Measurements from ENCODE around the gene LTBP1.
"Not testable (repeated sequence)": the region's sequence is repeated elsewhere in the genome, so short reads cannot be mapped to it uniquely, and the experiment has no call there.

LTBP1 gene

GRCh38 chr2:33354981-33355380 lies 408.2 kb downstream of the LTBP1 start:
- intact Hi-C loops (cut with DNase I; ENCODE audit: low total_unique reads) = no loop called here
- DNase-seq = no peak
- TF ChIP-seq, protein P1, sequence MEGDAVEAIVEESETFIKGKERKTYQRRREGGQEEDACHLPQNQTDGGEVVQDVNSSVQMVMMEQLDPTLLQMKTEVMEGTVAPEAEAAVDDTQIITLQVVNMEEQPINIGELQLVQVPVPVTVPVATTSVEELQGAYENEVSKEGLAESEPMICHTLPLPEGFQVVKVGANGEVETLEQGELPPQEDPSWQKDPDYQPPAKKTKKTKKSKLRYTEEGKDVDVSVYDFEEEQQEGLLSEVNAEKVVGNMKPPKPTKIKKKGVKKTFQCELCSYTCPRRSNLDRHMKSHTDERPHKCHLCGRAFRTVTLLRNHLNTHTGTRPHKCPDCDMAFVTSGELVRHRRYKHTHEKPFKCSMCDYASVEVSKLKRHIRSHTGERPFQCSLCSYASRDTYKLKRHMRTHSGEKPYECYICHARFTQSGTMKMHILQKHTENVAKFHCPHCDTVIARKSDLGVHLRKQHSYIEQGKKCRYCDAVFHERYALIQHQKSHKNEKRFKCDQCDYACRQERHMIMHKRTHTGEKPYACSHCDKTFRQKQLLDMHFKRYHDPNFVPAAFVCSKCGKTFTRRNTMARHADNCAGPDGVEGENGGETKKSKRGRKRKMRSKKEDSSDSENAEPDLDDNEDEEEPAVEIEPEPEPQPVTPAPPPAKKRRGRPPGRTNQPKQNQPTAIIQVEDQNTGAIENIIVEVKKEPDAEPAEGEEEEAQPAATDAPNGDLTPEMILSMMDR (IDR thresholded peaks at IDR 0.05) = no peak
- Histone ChIP-seq H3K4me3 (no peak overlapping the region), H3K4me1 (peaks cover 0 to 4% (median 0%) of the 10 kb centered on the region in 4 donors), H3K9me3 (no peaks in the 10 kb centered on the region), H3K36me3 (peaks cover 54 to 66% (median 59%) of the 10 kb centered on the region in 3 donors), H3K27me3 (no peaks in the 10 kb centered on the region), H3K27ac (no peak overlapping the region)

- H3K36me3 ChIP-seq = peaks cover 21 to 41% (median 32%) of the 10 kb centered on the region in 3 donors
- no peaks in the 10 kb centered on the region for H3K9me3 ChIP-seq
- H3K27me3 ChIP-seq = no peaks in the 10 kb centered on the region
- peaks cover 0 to 22% (median 8%) of the 10 kb centered on the region in 4 donors for H3K4me1 ChIP-seq
- peak overlapping the region; percentile 38 to 47 for H3K27ac ChIP-seq
- H3K4me3 ChIP-seq = no peak overlapping the region
- no peak for DNase-seq
- TF ChIP-seq, protein P1 (IDR thresholded peaks at IDR 0.05) = no peak
- intact Hi-C loops (cut with DNase I; ENCODE audit: low total_unique reads) = no loop called here
Observed at GRCh38 chr2:33358878-33359277, 412.1 kb downstream of the LTBP1 start.

DNA sequence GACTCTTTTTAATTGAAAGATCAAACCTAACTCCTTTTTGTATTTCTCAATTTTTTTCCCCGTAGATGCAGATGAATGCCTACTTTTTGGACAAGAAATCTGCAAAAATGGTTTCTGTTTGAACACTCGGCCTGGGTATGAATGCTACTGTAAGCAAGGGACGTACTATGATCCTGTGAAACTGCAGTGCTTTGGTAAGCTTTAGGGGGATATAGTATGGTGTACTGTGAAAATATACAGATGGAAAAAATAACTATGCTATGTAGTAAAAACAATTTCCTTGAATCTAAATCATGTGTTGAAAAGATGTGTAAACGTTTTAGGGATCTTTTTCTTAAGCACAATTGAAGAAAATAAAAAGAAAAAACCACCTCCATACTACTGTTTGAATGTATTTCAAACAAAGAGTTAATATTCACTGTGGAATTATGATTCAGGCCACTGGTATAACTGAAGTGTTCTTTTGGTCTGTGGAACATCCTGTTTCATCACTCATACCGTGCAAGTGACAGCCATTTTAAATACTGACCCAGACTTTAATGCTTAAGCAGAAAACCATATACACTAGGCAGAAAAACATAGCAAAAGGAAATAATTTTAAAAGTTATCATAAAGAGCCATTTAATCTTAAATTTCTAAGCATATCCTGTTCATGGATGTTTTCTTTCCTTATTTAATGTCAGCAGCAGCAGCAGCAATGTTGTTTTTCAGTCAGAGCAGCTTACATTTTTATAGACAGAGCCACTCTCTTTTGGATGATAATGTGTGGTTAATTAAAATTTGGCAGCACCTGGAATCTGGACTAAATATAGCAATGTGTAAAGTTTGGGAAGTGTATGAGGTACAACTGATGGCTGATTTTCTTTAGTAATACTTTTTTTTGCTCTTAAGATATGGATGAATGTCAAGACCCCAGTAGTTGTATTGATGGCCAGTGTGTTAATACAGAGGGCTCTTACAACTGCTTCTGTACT lies 416.9 kb downstream of the LTBP1 start:
- no peak overlapping the region for H3K4me3 ChIP-seq

GRCh38 chr2:33365264-33365970 lies 418.7 kb downstream of the LTBP1 start:
- no peak for DNase-seq
- Histone ChIP-seq H3K9me3 (no peaks in the 10 kb centered on the region), H3K27me3 (no peaks in the 10 kb centered on the region), H3K4me3 (no peak overlapping the region), H3K27ac (peak overlapping the region; percentile 73), H3K36me3 (peaks cover 0 to 34% (median 31%) of the 10 kb centered on the region in 3 donors), H3K4me1 (peaks cover 0 to 55% (median 31%) of the 10 kb centered on the region in 4 donors)
- intact Hi-C loops (cut with DNase I; ENCODE audit: low total_unique reads) = no loop called here
- TF ChIP-seq, protein P1 (IDR thresholded peaks at IDR 0.05) = no peak

More for the DNA sequence above, 416.9 kb downstream of the LTBP1 start:
- Histone ChIP-seq H3K9me3 (no peaks in the 10 kb centered on the region), H3K27me3 (no peaks in the 10 kb centered on the region), H3K27ac (peak overlapping the region; percentile 73), H3K4me1 (peaks cover 0 to 58% (median 31%) of the 10 kb centered on the region in 4 donors), H3K36me3 (peaks cover 0 to 32% (median 25%) of the 10 kb centered on the region in 3 donors)
- TF ChIP-seq, protein P1 (IDR thresholded peaks at IDR 0.05) = no peak
- intact Hi-C loops (cut with DNase I; ENCODE audit: low total_unique reads) = no loop called here
- no peak for DNase-seq

- no peaks in the 10 kb centered on the region for H3K9me3 ChIP-seq
- DNase-seq = peak; percentile 47 to 85
- H3K27me3 ChIP-seq = no peaks in the 10 kb centered on the region
- peaks cover 0 to 50% (median 31%) of the 10 kb centered on the region in 4 donors for H3K4me1 ChIP-seq
- H3K27ac ChIP-seq = peak overlapping the region; percentile 73
- peaks cover 3 to 34% (median 31%) of the 10 kb centered on the region in 3 donors for H3K36me3 ChIP-seq
- intact Hi-C loops (cut with DNase I; ENCODE audit: low total_unique reads) = no loop called here
- H3K4me3 ChIP-seq = no peak overlapping the region
- TF ChIP-seq, protein P1 (IDR thresholded peaks at IDR 0.05) = no peak
Observed at GRCh38 chr2:33366473-33366872, 419.7 kb downstream of the LTBP1 start.

DNA sequence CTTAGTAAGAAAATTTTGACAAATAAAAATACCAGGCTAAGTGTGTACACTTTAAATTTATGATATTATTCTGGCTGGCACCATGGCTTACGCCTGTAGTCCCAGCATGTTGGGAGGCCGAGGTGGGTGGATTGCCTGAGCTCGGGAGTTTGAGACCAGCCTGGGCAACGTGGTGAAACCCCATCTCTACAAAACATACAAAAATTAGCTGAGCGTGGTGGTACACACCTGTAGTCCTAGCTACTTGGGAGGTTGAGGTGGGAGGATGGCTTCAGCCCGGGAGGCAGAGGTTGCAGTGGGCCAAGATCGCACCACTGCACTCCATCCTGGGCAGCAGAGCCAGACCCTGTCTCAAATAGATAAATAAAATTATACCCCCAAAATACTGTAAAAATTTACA lies 421.8 kb downstream of the LTBP1 start:
- Histone ChIP-seq H3K4me1 (peaks cover 0 to 44% (median 29%) of the 10 kb centered on the region in 4 donors), H3K36me3 (peaks cover 3 to 34% (median 26%) of the 10 kb centered on the region in 3 donors), H3K27ac (peak overlapping the region; percentile 73)
- H3K27me3 ChIP-seq; H3K9me3 ChIP-seq; DNase-seq; H3K4me3 ChIP-seq; intact Hi-C loops (cut with DNase I; ENCODE audit: low total_unique reads): not testable (repeated sequence)
